HG02763 (cell line): Measurements from ENCODE around the gene ARSB.
"Not testable (repeated sequence)": the region's sequence is repeated elsewhere in the genome, so short reads cannot be mapped to it uniquely, and the experiment has no call there.

ENCODE experiments used
- ATAC-seq: cut with Tn5 transposase; IDR thresholded peaks from one replicate; pipeline ENCODE4 v1.9.1; 2021; ENCODE audit warnings: mild to moderate bottlenecking, moderate library complexity; ENCODE audit not compliant: unreplicated experiment

ARSB gene

DNA sequence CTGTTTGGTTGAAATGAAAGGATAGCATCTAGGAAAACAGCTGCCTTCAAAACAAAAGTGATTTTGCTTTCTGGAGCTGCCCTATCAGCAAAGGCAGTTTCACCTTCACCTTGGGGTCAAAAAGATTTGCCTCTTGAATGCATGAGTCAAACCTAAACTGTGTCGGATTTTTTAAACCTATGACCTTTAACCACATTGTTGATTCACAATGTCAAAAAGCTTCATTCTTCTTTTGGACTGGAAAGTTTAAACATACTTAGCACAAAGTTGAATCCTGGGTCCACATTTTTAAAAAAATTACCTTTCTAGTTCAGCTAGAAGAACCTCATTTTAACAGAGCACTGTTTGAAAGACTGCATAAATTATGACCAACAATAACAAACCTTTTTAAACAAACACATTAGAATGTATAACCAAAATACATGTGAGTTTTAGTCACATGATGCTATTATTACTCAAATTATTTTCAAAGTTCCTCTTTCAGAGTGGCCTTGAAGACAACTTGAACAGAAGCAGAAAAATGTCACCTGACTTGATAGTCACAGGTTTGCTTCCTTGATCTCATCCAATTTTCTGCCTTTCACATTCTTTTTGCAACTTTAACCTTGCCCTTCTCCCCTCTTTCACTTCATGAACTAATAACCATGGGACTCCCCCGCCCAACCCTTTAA lies 226.8 kb downstream of the ARSB start:
- ATAC-seq = peak; percentile 68

GRCh38 chr5:78757269-78758053 lies 227.6 kb downstream of the ARSB start:
- ATAC-seq = peak; percentile 42

- no peak for ATAC-seq
These were observed 228.3 kb downstream of the ARSB start for GRCh38 chr5:78756858-78757257.

GRCh38 chr5:78755822-78756429 lies 229.2 kb downstream of the ARSB start:
- no peak for ATAC-seq

GRCh38 chr5:78754655-78755054 lies 230.5 kb downstream of the ARSB start:
- ATAC-seq = no peak

DNA sequence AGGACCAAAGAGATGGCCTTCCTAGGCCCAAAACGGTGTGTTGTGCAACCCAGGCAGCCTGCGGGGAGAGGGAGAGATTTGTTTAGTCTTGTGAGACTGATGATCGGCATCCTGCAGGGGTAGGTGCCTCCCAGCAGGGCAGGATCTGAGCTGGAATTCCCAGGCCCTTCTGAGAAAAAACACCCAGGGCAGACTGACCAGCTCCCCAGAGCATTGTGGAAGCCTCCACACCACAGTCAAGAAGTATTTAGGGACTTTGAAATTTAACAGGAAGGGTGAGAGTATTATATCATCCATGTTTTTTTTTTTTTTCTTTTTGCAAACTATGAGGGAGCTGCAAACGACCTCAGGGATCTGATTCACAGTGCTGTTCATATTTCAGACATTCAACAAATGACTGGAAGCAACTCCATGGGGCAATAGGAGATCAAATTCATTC lies 232.0 kb downstream of the ARSB start:
- no peak for ATAC-seq

- ATAC-seq = no peak
These were observed 233.2 kb downstream of the ARSB start for GRCh38 chr5:78751872-78752271.

GRCh38 chr5:78750281-78750680 lies 234.8 kb downstream of the ARSB start:
- ATAC-seq = no peak

DNA sequence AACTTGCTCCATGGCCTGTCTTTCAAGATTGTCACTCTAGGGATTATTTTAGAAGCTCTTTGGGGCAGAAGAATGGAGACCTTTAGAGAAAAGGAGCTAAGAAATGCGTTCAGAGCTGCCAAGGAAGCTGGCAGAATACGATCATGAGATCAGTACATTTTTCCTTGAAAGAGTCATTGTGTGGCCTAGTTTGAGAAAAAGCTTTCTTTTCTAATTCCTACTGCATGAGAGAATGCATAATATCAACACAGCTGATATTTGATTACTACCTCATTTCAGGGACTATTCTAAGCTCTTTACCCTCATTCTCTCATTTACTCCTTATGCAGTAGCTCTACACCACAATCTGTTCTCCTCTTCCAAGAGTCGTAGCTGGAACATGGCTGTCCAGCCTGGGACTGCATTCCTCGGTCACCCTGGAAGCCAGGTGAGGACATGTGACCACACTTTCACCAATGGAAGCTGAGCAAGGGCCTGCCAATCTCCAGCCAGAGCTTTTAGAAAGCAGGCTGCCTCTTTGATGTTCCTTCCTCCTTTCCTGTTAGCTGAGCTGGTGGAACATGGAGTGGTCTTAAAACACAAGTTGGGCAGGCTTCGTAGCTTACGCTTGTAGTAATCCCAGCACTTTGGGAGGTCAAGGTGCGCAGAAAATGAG lies 237.3 kb downstream of the ARSB start:
- ATAC-seq = no peak

DNA sequence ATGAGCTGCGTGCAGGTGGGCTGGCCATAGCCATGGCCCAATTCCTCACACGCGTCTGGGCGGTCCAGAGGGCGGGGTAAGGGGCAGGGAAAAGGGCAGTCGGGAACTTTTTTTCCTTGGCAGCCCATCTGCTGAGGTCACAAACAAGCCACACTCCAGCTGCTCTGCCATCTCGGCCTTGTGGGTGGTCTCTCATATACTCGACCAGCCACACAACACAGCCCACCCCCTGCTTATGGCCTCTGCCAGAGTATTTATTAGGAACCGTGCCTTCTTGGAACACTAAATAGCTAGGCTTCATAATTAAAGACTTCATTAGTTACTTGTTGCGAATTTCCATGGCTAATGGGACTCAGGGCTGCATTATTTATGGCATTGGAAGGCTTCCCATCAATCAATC lies 238.1 kb downstream of the ARSB start:
- ATAC-seq = no peak

- no peak for ATAC-seq
These were observed 238.9 kb downstream of the ARSB start for GRCh38 chr5:78746021-78746770.

DNA sequence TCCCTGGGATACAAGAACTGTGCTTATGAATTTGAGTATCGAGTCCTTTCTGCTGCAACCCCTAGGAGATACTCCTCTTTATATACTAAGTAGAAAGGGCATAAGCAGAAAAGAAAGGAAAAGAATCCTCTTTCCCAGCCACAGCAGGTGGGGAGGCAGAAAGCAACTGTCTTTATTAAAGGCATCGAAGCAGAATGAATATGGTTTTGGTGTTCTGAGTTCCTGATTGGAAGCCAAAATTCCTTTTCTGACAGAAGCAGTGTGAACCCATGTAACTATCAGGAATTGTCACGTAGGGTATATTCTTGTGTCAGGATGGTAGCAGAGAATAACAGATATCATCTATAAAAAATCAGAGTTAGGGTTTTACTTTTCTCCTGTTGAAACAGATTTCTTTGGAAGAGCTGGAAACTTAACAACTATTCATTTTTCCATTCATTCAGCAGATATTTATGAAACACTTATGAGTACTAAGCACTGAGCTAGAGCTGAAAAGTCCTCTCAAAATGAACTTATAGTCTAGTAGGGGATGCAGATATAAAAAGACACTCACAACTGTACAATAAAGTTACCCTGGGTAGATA lies 240.1 kb downstream of the ARSB start:
- no peak for ATAC-seq

DNA sequence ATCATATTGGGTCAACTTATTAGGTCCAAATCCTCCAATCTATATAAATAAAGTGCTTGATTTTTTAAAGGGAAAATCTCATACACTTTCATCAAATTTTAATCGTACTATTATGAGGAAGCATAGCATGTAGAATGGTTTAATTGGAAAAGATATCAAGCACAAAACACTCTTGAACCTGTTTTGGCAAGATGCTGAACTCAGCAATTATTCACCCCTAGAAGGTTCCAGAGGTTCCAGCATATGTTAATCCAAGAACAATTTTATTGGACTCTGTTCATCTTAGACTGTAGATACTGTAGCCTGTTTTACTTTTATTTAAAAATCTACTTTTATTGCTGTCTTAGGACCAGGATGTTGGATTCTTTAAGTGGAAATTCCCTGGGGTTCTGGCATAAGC lies 244.1 kb downstream of the ARSB start:
- no peak for ATAC-seq

DNA sequence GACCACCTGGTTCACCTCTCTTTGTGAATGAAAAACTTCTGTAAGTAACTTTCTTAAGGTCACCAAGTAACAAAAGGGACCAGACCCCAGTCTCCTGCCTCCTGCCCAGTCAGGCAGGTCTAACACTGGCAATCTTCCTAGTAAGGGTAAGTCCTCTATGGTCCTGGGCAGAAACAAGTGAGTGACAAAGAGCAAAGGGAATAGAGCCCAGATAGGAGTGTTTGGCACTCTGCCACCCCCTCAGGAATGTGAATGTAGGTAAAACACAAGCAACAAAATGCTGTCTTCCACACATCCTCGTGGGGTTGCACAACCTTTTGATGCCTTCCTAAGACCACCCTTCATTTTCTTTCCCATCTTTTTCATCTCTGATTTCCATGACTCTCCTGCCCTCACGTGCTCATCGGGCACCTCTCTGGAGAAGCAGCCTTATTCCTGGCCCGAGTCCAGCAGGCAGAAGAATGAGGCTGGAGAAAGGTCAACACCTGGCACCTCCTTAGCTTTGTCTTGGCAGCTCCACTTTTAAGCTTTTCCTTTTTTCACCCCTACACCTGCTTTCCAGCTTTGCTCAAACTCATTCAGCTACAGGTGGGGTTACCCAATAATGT lies 246.3 kb downstream of the ARSB start:
- no peak for ATAC-seq

GRCh38 chr5:78738104-78738503 lies 247.0 kb downstream of the ARSB start:
- ATAC-seq = no peak

DNA sequence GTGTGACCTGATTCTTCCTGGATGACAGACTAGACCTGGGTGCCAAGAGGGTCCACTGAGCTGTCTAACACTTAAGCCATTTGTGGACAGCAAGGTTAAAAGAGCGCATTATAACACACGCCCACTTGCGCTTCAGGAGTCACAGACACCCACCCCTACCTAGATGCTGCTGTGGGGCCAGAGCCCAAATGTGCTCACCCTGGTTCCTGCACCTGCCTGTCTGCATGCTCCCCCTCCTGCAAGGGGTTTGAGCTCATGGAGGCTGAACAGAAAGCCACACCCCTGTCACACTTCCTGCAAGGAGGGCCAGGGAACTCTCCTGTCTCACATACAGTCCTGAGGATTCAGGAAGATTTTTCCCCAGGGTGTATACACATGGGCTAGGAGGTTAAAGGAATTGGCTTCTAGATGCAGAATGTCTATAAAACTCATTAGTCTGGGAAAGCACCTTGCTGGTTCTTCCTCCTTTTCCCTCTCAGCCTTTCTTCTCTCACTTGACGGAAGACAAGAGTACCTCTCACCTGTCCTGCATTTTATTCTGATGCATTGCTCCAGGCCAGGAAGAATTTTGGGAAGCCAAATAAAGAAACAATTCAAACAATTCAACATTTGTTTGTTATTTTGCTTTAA lies 249.2 kb downstream of the ARSB start:
- no peak for ATAC-seq

GRCh38 chr5:78734950-78735349 lies 250.2 kb downstream of the ARSB start:
- no peak for ATAC-seq

GRCh38 chr5:78734094-78734845 lies 250.8 kb downstream of the ARSB start:
- no peak for ATAC-seq

- not testable (repeated sequence) for ATAC-seq
These were observed 252.4 kb downstream of the ARSB start for GRCh38 chr5:78732721-78733120.
